T47D (cell line): ENCODE measurements around the gene MRPS16.

Experiments used
- DNase-seq, 2 experiments: peaks; one replicate each; pipeline versions ENCODE4 v3.0.0 to v3.0.0-alpha.2; 2011 to 2012; ENCODE audit warnings: low read depth in 1 of 2, low spot score in 1 of 2
- JUND ChIP-seq: IDR thresholded peaks from 2 replicates; pipeline ENCODE4 v1.6.1; 2012; ENCODE audit warnings: low read depth
- in situ Hi-C: cut with HindIII; loops from 2 replicates; pipeline ENCODE4 v1.10.0; 2016; ENCODE audit warnings: low sequenced_read_pairs, low pct_unique_long_range_greater_than_20kb

MRPS16 gene

GRCh38 chr10:73229567-73229966 lies 22.9 kb downstream of the MRPS16 start:
- no peak for TF ChIP-seq JUND

DNA sequence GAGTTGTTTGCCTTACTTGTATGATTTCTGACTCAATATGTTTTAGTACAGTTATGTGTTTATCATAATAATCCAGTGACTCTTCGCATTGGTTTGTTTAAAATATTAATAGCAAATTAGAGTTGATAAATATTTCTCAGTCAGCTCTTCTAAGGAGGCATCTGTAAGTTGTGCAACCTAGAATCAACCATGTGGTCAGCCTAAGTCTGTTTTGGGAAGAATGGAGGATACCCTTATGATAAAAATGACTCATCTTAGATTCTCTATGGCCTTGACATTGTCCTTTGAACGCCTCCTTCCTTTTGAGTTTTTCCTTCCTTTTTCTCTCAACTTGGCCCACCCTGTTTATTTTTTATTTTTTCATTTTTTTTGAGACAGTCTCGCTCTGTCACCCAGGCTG lies 24.2 kb downstream of the MRPS16 start:
- in situ Hi-C loops: no loop called here
- no peak for DNase-seq
- TF ChIP-seq JUND: no peak

More at GRCh38 chr10:73229567-73229966, 22.9 kb downstream of the MRPS16 start:
- in situ Hi-C loops: no loop called here
- no peak for DNase-seq

- no peak for TF ChIP-seq JUND
- no peak for DNase-seq
- in situ Hi-C loops: no loop called here
Measured at GRCh38 chr10:73226663-73227062, 25.8 kb downstream of the MRPS16 start.

DNA sequence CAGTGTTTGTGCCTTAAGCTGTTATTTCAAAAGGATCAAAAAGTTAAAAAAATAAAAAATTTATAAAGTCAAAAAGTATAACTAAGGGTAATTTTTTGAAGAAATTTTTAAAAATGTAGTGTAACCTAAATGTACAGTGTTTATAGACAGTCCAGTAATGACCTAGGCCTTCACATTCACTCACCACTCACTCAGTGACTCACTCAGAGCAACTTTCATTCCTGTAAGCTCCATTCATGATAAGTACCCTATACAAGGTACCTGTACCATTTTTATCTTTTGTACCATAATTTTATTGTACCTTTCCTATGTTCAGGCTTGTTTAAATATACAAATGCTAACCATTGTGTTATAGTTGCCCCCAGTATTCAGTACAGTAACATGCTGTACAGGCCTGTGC lies 26.9 kb downstream of the MRPS16 start:
- in situ Hi-C loops: no loop called here
- no peak for DNase-seq
- no peak for TF ChIP-seq JUND

- TF ChIP-seq JUND: no peak
- in situ Hi-C loops: no loop called here
- DNase-seq: no peak
Measured at GRCh38 chr10:73220989-73221388, 31.5 kb downstream of the MRPS16 start.

DNA sequence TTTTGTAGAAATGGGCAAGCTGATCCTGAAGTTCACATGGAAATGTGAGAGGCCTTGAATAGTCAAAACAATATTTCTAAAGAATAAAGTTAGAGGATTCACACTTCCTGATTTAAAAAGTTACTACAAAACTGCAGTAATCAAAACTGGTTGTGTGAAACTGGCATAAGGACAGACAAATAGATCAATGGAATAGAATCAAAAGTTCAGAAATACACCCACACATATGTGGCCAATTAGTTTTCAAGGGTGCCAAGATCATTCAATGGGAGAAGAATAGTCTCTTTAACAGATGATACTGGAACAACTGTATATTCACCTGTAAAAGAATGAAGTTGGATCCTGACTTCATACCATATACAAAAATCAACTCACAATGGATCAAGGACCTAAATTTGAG lies 33.1 kb downstream of the MRPS16 start:
- no peak for DNase-seq
- in situ Hi-C loops: no loop called here
- TF ChIP-seq JUND: no peak

GRCh38 chr10:73218431-73219191 lies 33.8 kb downstream of the MRPS16 start:
- in situ Hi-C loops: no loop called here
- DNase-seq: peak; percentile 19 to 59

DNA sequence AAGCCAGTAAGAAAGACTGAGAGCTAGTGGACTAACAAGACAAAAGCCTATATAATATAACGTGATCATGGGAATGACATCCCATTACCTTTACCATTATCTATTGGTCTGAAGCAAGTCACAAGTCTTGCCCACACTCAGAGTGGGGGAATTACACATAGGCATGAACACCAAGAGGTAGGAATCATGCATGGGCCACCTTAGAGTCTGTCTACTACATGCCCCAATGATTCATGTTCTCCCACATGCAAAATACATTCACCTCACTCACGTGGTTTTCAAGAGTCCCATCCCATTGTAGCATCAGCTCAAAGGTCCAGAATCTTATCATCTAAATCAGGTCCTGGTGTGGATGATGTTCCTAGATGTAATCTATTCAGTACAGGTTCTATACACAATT lies 34.8 kb downstream of the MRPS16 start:
- TF ChIP-seq JUND: no peak
- in situ Hi-C loops: no loop called here
- no peak for DNase-seq

More at GRCh38 chr10:73218431-73219191, 33.8 kb downstream of the MRPS16 start:
- TF ChIP-seq JUND: no peak

DNA sequence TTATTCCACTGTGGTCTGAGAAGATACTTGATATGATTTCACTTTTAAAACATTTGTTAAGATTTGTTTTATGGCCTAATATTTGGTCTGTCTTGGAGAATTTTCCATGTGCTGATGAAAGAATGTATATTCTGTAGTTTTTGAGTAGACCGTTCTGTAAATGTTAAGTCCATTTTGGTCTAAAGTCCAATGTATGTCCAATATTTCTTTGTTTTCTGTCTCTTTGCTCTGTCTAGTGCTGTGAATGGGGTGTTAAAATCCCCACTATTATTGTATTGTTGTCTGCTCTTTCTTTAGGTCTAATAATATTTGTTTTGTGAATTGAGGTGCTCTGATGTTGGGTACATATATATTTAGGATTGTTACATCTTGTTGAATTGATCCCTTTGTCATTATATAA lies 36.7 kb downstream of the MRPS16 start:
- in situ Hi-C loops: no loop called here
- TF ChIP-seq JUND: no peak
- no peak for DNase-seq

- in situ Hi-C loops: no loop called here
Measured at GRCh38 chr10:73211106-73211811, 41.2 kb downstream of the MRPS16 start.

DNA sequence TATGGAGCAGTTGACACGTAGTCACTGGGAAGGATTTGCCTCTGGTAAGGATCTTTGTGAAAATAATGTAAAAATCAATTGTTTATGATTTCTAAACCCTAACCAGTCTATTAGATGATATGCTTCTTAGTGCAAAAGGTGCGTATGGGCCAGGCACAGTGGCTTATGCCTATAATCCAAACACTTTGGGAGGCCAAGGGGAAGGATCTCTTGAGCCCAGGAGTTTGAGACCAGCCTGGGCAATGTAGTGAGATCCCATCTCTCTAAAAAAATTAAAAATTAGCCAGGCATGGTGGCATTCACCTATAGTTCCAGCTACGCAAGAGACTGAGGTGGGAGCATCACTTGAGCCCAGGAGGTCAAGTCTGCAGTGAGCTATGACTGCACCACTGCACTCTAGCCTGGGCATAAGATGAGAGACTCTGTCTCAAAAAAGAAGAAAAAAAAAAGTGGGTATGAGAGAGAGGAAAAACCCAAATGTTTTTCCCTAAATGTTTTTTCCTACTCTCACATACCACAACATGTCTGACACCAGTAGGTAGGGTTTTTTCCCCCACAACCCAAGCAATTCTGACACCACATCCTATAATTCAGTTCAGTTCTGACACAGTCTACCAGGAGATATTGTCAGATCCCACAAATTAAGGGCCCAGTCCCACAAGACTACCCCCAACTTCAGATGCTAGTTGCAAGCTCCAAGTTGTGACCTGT lies 41.9 kb downstream of the MRPS16 start:
- DNase-seq: no peak
- no peak for TF ChIP-seq JUND
- in situ Hi-C loops: no loop called here

More at GRCh38 chr10:73211106-73211811, 41.2 kb downstream of the MRPS16 start:
- no peak for TF ChIP-seq JUND
- DNase-seq: no peak

- TF ChIP-seq JUND: no peak
- DNase-seq: peak; percentile 23 to 52
- in situ Hi-C loops: no loop called here
Measured at GRCh38 chr10:73209705-73210104, 42.7 kb downstream of the MRPS16 start.

- no peak for DNase-seq
- in situ Hi-C loops: no loop called here
- no peak for TF ChIP-seq JUND
Measured at GRCh38 chr10:73207883-73208282, 44.6 kb downstream of the MRPS16 start.
